Fibroblast of skin of left biceps (primary cell): ENCODE data around the gene TRA2A.
"Not testable (repeated sequence)": the region's sequence is repeated elsewhere in the genome, so short reads cannot be mapped to it uniquely, and the experiment has no call there.

Source experiments
- DNase-seq, 2 experiments: peaks; one replicate each; pipeline ENCODE4 v3.0.0-alpha.2; 2013; ENCODE audit warnings: low read depth in 2 of 2

Gene TRA2A

DNA sequence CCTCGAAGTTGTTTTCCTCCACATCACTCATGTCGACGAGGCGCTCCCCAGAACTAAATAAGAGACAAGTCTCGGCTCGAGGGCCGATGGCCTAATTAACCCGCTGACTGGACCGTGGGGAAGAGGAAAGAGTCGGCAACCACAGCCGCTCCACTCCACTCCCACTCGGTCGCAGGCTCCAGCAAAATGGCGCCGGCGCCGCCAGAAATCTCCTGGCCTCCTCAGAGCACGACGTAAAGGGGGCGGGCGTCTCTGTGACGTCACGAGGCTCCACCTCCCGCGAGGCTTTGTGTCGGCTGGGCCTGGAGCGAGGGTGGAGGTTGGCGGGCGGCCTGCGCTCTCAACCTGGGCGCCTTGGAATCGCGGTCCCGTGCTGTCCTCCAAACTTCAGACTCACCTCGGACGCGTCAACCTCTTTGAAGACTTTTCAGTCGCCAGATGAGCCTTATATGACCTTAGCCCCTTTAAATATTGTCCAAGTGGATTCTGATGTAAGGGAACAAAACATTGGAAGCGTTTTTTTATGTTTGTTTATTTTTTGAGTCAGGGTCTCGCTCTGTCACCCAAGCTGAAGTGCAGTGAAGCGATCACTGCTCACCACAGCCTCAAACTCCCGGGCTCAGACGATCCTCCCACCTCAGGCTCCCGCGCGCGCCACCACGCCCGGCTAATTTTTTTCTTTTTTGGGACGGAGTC, at the start of gene TRA2A:
TSS of gene TRA2A (minus strand) at position 188 of the 696 bp plus-strand sequence. CDS start at position 31, 157 bp downstream.
- DNase-seq, result peak; percentile 84 to 87

DNA sequence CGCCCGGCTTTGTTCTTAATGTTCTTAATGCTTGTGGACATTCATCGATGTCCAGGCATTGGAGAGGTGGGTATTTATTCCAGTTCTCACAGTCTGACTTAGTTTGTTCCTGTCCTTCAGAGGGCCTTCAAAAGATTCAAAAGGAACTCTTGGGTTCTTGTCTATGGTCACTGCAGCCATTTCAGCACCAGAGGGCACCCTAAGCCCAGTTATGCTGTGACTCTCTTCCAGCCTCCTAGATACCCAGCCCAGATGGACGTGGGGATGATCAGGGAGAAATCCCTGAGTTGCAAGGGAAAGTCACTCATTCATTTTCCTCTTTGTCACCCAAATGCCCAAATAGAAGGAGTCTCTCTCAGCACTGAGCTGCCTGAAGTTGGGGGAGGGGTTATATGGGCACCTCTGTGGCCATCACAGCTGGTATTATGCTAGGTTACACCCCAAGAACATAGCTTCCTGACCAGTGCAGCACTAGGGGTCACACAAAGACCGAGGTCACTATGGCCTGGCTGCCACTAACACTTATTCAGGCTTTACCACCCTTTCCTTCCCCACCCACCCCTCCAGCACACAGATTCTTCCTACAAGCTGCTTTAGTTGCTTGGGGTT, 38.9 kb upstream of the TRA2A start:
- peak; percentile 35 to 40 for DNase-seq

DNA sequence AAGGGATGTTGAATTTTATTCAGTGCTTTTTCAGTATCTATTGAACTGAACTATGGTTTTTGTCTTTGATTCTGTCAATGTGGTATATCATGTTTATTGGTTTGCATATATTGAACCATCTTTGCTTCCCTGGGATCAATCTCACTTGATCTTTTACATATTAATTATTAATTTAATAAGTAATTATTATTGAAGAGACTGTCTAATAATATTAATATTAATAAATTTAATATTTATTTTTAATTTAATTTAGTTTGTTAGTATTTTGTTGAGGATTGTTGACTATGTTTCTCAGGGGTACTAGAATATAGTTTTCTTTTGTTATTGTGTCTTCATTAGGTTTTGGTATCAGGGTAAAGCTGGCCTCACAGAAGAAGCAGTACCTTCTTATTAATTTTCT, 26.5 kb upstream of the TRA2A start:
- no peak for DNase-seq

DNA sequence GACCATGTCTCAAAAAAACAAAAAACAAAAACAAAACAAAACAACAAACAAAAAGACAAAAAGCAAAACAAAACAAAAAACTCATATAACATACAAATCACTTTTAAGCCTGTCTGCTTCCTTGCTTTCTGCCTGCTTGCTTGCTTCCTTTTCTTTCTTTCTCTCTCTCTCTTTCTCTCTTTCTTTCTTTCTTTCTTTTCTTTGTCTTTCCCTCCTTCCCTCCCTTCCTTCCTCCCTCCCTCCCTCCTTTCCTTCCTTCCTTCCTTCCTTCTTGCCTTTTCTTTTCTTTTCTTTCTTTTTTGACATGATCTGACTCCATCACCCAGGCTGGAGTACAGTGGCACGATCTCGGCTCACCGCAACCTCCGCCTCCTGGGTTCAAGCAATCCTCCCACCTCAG, 15.9 kb upstream of the TRA2A start:
- no peak for DNase-seq

DNA sequence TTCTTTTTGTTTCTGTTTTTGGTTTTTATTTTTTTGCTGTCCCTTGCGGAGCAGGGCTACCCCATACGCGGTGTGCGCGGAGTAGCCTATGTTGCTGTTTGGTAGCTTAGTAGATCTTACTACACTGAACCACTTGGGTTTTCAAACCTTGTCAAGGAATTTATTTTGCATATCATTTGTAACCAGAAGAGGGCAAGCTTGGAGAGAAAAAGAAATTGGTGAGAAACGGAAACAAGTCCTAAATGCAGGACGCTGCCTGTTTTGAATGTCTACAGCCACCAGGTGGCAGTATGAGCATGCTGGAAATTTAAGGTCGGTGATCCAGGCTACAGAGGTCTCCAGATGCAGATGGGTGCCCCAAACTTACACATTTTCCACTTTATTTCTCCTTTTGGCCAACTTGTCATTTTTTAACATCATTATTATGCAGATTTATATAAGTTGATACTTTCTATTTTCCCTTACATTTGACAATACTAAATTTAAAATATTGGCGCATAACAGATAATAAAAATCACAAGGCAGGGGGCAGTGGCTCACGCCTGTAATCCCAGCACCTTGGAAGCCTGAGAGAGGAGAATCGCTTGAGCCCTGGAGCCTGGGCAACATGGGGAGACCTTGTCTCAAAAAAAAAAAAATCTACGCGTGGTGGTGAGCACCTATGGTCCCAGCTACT, 15.3 kb upstream of the TRA2A start:
- DNase-seq, result peak; percentile 69 to 74

DNA sequence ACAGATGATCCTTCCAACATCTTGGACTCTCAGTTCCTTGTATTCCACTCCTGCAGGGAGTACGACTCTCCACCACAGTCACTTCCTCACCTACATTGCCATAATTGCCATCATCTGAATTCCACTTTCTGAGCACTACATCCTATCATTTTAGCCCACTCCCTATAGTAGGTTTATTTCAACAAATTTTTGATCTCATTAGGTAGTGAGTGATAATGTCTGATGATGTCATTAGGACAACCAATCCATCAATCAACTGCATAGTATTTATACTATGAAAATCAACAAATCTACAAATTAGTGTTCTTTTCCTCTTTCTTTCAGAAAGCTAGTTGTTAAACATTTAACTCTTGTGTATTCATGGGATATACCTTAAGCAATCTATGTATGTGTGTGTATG, 13.7 kb upstream of the TRA2A start:
- DNase-seq, result no peak

DNA sequence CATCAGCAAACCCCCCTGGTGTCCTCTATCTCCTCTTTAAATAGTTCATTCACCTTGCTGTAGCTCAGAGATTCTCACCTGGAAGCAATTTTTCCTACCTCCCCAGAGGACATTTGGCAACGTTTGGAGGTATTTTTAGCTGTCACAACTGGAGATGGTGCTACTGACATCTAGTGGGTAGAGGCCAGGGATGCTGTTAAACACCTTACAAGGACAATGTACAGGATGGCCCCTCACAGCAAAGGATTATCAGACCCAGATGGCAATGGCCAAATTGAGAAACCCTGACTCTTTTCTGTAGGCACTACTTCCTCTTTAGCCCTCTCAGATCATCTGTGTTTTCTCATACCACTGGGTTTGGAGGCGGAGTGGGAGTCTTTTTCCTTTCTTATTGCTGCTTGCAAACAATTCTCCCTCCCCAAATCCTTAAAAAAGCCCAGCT, 13.2 kb upstream of the TRA2A start:
- DNase-seq, result no peak

DNA sequence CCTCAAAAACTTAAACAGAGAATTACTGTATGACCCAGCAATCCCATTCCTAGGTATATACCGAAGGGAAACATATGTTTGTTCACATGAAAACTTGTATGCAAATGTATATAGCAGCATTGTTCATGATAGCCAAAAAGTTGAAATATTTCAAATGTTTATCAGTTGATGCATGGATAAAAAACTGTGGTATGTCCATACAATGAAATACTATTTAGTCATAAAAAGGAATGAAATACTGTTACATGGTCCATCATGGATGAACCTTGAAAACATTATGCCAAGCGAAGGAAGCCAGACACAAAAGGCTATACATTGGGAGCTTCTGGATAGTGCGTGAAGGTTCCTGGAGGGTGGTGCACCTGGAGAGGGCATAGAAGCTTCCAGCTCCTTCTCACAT, 11.0 kb upstream of the TRA2A start:
- DNase-seq, result no peak

DNA sequence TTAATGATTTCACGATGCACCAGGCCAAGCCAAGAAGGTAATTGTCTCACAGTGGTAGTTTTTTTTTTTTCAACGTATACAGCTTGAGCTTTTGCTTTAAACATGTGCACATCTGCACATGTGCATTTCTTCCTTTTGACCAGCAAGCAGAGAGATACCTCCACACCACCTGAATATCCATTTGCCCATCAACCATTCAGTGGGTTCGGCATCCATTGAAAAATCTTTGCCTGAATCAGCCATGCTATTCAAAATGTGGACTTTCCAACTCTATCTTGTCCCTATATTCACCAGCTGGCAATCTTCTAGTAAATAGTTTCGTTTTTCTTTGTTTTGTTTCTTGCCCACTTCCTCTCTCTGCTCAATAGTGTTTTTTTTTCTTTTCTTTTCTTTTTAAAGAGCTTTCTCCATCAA, 7.7 kb upstream of the TRA2A start:
- no peak for DNase-seq

DNA sequence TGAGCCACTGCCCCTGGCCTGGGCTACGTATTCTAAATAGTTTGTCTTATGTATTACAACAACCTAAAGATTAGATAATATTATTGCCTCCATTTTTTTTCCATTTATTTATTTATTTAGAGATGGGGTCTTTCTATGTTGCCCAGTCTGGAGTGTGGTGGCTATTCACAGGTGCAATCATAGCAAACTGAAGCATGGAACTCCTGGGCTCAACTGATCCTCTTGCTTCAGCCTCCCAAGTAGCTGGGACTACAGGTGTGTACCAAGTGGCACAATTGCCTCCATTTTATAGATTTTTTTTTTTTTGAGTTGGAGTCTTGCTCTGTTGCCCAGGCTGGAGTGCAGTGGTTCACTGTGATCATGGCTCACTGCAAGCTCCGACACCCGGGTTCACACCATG, 6.5 kb upstream of the TRA2A start:
- no peak for DNase-seq

DNA sequence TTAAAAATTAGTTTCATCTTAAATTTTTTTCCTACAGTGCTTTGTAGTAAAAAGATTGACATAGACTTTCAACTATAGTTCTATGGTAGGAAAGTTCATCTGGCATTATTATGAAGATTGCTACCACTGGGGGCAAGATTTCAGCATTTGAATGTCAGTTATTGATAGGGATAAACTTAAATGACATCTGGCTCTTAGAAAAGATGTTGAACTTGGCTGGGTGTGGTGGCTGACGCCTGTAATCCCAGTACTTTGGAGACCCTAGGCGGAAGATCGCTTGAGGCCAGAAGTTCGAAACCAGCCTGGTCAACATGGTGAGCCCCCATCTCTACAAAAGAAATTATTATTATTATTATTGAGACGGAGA, 1.4 kb upstream of the TRA2A start:
- no peak for DNase-seq

DNA sequence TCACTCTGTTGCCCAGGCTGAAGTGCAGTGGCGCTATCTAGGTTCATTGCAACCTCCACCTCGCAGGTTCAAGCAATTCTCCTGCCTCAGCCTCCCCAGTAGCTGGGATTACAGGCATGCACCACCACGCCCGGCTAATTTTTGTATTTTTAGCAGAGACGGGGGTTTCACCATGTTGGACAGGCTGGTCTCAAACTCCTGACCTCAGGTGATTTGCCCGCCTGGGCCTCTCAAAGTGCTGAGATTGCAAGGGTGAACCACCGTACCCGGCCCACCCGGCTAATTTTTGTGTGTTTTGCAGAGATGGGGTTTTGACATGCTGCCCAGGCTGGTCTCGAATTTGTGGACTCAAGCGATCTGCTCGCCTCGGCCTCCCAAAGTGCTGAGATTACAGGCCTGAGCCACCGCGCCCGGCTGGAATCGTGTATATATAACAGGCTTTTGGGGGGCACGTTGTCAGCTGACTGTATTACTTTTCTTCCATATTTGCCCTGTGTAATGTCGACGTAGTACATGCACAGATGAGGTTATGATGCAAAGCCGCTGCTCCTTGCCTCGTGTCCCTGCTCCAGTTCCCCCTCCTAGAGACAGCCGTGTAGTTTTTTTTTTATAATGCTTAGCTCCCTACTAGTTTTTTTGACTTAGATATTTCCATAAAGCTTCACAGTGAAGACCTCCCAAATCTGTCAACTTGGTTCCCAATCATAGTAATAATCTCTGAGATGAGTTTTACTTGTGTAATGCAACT, 883 bp upstream of the TRA2A start:
- DNase-seq, result no peak

DNA sequence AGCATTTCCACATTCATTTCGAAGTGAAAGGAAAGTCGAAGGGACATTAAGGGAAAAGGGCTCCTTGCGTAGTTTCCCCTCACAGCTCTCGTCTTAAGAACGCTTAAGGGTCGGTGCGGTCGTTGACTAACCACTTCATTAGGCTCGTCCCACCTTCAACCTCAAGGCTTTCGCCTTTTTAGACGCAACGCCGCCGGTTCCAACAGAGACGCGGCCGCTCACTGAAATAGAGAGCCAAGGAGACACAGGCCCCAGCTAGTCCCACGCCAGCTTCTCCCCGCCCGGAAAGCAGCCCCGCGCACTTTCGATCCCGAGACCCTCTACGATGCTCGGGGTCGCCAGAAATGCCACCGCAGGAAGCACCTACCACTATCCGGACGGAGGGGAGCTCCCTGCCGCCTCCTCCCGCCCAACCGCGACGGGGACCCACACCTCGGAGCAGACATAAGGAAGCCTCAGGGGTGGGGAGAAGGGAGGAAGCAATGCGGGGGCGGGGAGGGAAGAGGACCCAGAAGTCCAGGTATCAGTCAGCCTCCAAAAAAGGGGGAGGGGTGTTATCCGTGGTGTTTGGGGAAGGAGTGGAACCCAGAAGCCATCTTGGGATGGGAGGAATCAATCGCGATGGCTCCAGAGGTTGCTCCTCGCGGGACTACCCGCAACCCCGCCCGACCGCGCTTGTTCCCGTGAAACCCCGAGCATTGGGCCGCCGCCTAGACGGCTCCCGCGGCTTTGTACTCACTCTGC, 559 bp downstream of the TRA2A start:
- DNase-seq, result peak; percentile 17 to 20

DNA sequence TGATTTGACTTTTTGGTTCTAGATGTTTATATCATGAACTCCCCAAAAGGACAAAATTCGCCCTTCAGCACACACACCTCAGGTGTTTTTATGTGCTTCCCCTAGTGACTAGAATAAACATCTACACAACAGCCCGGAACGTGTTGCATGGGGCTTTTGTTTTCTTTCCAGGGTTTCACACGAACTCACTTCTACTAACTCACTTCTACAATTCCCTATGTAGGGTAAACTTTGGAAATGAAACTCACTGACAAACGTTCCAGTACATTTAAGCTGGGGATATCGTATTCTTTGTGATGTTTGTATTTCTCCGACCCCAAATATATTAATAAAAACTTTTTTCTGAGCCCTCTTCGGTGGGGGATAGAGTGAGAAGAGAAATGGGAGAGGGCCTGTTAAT, 1.4 kb downstream of the TRA2A start:
- DNase-seq, result no peak

DNA sequence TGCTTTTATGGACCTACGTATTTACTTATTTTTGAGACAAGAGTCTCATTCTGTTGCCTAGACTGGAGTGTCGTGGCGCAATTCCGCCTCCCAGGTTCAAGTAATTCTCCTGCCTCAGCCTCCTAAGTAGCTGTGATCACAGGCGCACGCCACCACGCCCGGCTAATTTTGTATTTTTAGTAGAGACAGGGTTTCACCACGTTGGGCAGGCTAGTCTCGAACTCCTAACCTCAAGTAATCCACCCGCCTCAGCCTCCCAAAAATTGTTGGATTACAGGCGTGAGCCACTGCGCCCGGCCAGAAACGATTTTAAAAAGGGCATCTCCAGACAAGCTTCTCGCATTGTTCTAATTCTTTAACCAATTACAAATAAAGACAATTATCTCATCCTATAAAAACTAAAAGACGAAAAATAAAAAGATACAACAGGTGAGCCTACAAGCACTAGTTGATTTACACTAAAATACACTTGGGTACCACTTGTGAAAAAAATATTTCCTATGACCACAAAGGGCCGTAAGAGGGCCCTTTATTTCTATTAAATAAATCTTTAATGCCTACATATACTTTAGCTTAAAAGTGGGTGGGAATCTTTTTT, 2.4 kb downstream of the TRA2A start:
- DNase-seq, result no peak

DNA sequence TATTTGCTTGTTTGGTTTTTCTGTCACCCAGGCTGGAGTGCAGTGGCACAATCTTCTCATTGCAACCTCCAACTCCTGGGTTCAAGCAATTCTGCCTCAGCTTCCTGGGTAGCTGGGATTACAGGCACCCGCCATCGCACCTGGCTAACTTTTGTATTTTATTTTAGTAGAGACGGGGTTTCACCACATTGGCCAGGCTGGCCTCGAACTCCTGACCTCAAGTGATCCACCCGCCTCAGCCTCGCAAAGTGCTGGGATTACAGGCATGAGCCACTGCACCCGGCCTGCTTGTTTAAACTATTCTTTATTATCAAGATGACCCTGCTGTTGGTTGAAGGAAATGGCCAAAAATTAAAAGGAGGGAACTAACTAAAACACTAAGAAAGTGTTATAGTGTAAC, 6.2 kb downstream of the TRA2A start:
- DNase-seq, result not testable (repeated sequence)

DNA sequence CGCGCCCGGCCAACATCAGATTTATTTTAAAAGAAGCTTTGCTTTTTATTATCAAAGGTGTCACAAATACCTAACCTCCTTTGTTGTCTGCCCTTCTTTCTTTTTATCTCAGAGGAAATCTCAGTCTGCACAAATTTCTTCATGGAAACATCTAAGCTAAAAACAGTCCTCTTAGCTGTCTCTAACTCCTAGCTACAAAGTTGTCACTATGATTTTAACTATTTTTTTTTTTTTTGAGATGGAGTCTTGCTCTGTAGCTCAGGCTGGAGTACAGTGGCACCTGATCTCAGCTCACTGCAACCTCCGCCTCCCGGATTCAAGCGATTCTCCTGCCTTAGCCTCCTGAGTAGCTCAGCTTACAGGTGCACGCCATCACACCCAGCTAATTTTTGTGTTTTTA, 7.3 kb downstream of the TRA2A start:
- DNase-seq, result no peak

DNA sequence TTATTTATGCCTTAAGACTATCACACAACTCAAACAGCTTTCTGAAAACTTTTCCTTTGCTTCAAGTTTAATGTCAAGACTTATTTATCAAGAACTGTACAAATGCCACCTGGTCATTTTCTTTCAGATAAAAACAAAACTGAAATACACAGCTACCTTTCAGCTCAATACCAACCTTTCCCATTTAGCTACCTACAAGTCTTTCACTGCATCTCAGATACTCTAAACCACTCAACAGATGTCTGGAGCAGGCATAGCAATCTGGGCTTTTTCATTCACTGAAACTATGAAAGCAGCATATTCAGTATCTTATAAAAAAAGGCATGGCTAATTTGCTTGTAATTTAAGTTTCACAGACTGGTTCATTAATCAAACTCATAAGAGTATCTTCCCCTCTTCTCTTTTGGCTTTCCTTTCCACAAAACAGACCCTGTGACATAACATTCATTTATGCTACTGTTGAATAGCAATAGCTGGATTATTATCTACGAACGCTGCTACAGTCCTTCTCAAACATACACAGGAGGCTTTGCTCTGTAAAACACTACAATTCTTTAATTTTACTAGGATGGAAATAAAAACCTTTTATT, 8.2 kb downstream of the TRA2A start:
- DNase-seq, result no peak

DNA sequence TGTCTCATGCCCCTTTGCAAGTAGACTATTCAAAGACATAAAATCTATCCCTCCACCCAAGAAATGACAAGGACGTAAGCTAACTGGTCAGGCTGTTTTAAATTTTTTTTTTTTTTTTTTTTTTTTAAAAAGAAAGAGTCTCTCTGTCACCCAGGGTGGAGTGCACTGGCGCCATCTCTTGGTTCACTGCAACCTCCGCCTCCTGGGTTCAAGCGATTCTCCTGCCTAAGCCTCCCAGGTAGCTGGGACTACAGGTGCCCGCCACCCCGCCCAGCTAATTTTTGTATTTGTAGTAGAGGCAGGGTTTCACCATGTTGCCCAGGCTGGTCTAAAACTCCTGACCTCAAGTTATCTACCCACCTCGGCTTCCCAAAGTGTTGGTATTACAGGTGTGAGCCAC, 11.2 kb downstream of the TRA2A start:
- no peak for DNase-seq

DNA sequence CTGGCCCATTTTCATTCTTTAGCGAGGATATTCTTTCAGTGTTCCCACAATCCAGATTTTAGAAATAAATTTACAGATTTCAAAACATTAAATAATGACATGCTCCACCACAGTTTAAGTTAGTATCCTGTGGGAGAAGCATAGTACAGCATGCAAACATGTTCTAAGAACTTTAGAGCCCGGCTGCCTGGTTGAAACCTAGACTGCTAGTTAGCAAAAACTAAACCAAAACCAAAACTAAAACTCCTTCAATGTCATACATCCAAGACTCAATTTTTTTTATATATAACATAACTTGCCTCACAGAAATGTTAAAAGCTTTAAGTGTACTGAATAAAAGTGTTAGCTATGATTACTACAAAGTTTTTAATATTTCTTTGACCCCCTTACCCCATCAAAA, 17.0 kb downstream of the TRA2A start:
- DNase-seq, result no peak

DNA sequence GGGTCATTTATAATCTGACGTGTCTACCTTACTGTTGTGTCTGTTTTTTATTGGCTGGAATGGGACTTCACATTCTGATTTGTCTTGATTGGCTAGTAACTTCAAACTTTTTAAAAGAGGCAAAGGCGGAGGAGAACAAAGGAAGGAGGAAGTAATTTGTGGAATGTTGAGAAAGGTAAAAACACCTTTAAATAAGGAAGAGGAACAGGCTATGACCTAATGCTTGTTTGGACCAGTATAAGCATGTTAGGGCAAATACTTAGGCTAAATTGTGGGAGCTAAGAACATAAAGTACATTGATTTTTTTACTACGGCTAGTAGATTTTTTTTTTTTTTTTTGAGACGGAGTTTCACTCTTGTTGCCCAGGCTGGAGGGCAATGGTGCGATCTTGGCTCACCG, 18.0 kb downstream of the TRA2A start:
- DNase-seq, result not testable (repeated sequence)
